H9 (cell line): ENCODE measurements around the gene HBZ. TPM values are rescaled to one million over a fixed set of nuclear protein-coding genes. Genes with fewer than 3 reads are reported as not detected.

Experiments
- DNase-seq: peaks from one replicate; pipeline ENCODE4 v3.0.0-alpha.2; 2017
- H2AFZ ChIP-seq: one replicate; pipeline ENCODE4 v1.6.1; 2013; ENCODE audit warnings: mild to moderate bottlenecking, low read length, control low read depth, moderate library complexity
- H2AK5ac ChIP-seq: 2 replicates; pipeline ENCODE4 v1.6.1; 2013; ENCODE audit warnings: low read length, control low read depth, mixed read lengths; ENCODE audit not compliant: insufficient read length
- H2BK120ac ChIP-seq: one replicate; pipeline ENCODE4 v1.6.1; 2013; ENCODE audit warnings: low read depth, mild to moderate bottlenecking, low read length, control low read depth, inconsistent platforms; ENCODE audit not compliant: poor library complexity, severe bottlenecking
- H2BK12ac ChIP-seq: 2 replicates; pipeline ENCODE4 v1.6.1; 2013; ENCODE audit warnings: low read length, control low read depth, mixed read lengths, low read depth; ENCODE audit not compliant: insufficient read length
- H2BK15ac ChIP-seq: 2 replicates; pipeline ENCODE4 v1.6.1; 2013; ENCODE audit warnings: low read depth, low read length, control low read depth
- H2BK20ac ChIP-seq: one replicate; pipeline ENCODE4 v1.6.1; 2013; ENCODE audit warnings: low read depth, mild to moderate bottlenecking, low read length, control low read depth, inconsistent platforms; ENCODE audit not compliant: poor library complexity, severe bottlenecking
- H2BK5ac ChIP-seq: 2 replicates; pipeline ENCODE4 v1.6.1; 2013; ENCODE audit warnings: low read length, control low read depth, mixed read lengths; ENCODE audit not compliant: insufficient read length
- H3K14ac ChIP-seq: 2 replicates; pipeline ENCODE4 v1.6.1; 2013; ENCODE audit warnings: low read length, control low read depth; ENCODE audit not compliant: insufficient read depth
- H3K18ac ChIP-seq: 2 replicates; pipeline ENCODE4 v1.6.1; 2013; ENCODE audit warnings: low read depth, mild to moderate bottlenecking, mixed read lengths, low read length, control low read depth; ENCODE audit not compliant: insufficient read length
- H3K23ac ChIP-seq: 2 replicates; pipeline ENCODE4 v1.6.1; 2013; ENCODE audit warnings: low read length, control low read depth, mixed read lengths, low read depth; ENCODE audit not compliant: insufficient read length
- H3K23me2 ChIP-seq: 2 replicates; pipeline ENCODE4 v1.6.1; 2013; ENCODE audit warnings: low read depth, mild to moderate bottlenecking, mixed read lengths, low read length, control low read depth; ENCODE audit not compliant: insufficient read length, poor library complexity, severe bottlenecking
- H3K27ac ChIP-seq: 2 replicates; pipeline ENCODE4 v1.5.1; 2013; ENCODE audit warnings: low read length, control low read depth, mixed read lengths, low read depth; ENCODE audit not compliant: insufficient read length
- H3K27me3 ChIP-seq: 2 replicates; pipeline ENCODE4 v1.6.1; 2013; ENCODE audit warnings: low read length, control low read depth, inconsistent platforms; ENCODE audit not compliant: insufficient read depth
- H3K4ac ChIP-seq: 2 replicates; pipeline ENCODE4 v1.6.1; 2013; ENCODE audit warnings: low read depth, mild to moderate bottlenecking, control low read depth, inconsistent platforms, low read length, moderate library complexity
- H3K4me1 ChIP-seq: 2 replicates; pipeline ENCODE4 v1.6.1; 2013; ENCODE audit warnings: low read length, control low read depth, inconsistent platforms; ENCODE audit not compliant: insufficient read depth
- H3K4me2 ChIP-seq: 2 replicates; pipeline ENCODE4 v1.6.1; 2013; ENCODE audit warnings: low read length, control low read depth, mixed read lengths; ENCODE audit not compliant: insufficient read length, insufficient read depth
- H3K56ac ChIP-seq: 2 replicates; pipeline ENCODE4 v1.6.1; 2013; ENCODE audit warnings: low read depth, mild to moderate bottlenecking, mixed read lengths, low read length, control low read depth; ENCODE audit not compliant: insufficient read length
- H3K79me1 ChIP-seq: 2 replicates; pipeline ENCODE4 v1.6.1; 2013; ENCODE audit warnings: low read depth, mild to moderate bottlenecking, moderate library complexity, low read length, control low read depth, inconsistent platforms; ENCODE audit not compliant: insufficient read depth, poor library complexity, severe bottlenecking
- H3K79me2 ChIP-seq: 2 replicates; pipeline ENCODE4 v1.6.1; 2013; ENCODE audit warnings: low read length, control low read depth, inconsistent platforms; ENCODE audit not compliant: insufficient read depth
- H3K9ac ChIP-seq: 2 replicates; pipeline ENCODE4 v1.6.1; 2013; ENCODE audit warnings: low read length, control low read depth, mixed read lengths; ENCODE audit not compliant: insufficient read length; ENCODE audit errors: extremely low read depth
- H3K9me3 ChIP-seq: one replicate; pipeline ENCODE4 v1.6.1; 2013; ENCODE audit warnings: low read depth, low read length, inconsistent platforms; ENCODE audit not compliant: control insufficient read depth
- H3T11ph ChIP-seq: one replicate; pipeline ENCODE4 v1.6.1; 2013; ENCODE audit warnings: mild to moderate bottlenecking, low read length, control low read depth, inconsistent platforms
- H4K20me1 ChIP-seq: one replicate; pipeline ENCODE4 v1.6.1; 2013; ENCODE audit not compliant: control insufficient read depth, insufficient read length, insufficient read depth
- H4K5ac ChIP-seq: 2 replicates; pipeline ENCODE4 v1.6.1; 2013; ENCODE audit warnings: low read depth, mild to moderate bottlenecking, mixed read lengths, low read length, control low read depth; ENCODE audit not compliant: insufficient read length
- H4K8ac ChIP-seq: replicated peaks from 2 replicates; pipeline ENCODE4 v1.6.1; 2013; ENCODE audit warnings: low read length, control low read depth, mixed read lengths, low read depth; ENCODE audit not compliant: insufficient read length
- H4K91ac ChIP-seq: 2 replicates; pipeline ENCODE4 v1.6.1; 2013; ENCODE audit warnings: low read depth, mild to moderate bottlenecking, moderate library complexity, mixed read lengths, low read length, control low read depth; ENCODE audit not compliant: insufficient read length
- H3K27ac Mint-ChIP-seq, 3 experiments: 2 replicates in 2 of 3; 3 replicates in 1 of 3; pipeline ENCODE4 v1.8.0; 2020 to 2021; ENCODE audit warnings: mixed read lengths in 3 of 3, mild to moderate bottlenecking in 1 of 3, moderate library complexity in 1 of 3
- H3K27me3 Mint-ChIP-seq: 2 replicates; pipeline ENCODE4 v1.8.0; 2021; ENCODE audit warnings: low read depth, mild to moderate bottlenecking, moderate library complexity, mixed read lengths
- H3K36me3 Mint-ChIP-seq, 3 experiments: 2 replicates in 2 of 3; 3 replicates in 1 of 3; pipeline ENCODE4 v1.8.0; 2020 to 2021; ENCODE audit warnings: low read depth in 3 of 3, mixed read lengths in 3 of 3; ENCODE audit not compliant: insufficient read depth in 1 of 3
- H3K4me1 Mint-ChIP-seq, 2 experiments: 2 replicates each; pipeline ENCODE4 v1.8.0; 2020; ENCODE audit warnings: mixed read lengths in 2 of 2
- H3K4me3 Mint-ChIP-seq, 2 experiments: 2 replicates in 1 of 2; 3 replicates in 1 of 2; pipeline ENCODE4 v1.8.0; 2020 to 2021; ENCODE audit warnings: mild to moderate bottlenecking in 2 of 2, mixed read lengths in 2 of 2, moderate library complexity in 1 of 2
- H3K9me3 Mint-ChIP-seq, 2 experiments: 2 replicates in 1 of 2; 3 replicates in 1 of 2; pipeline ENCODE4 v1.8.0; 2020; ENCODE audit warnings: mild to moderate bottlenecking in 2 of 2, mixed read lengths in 2 of 2, moderate library complexity in 1 of 2
- WGBS: extraction: QIAGEN DNeasy Blood & Tissue Kit; methylation state at CpG from one replicate; pipeline ENCODE4 v1.1.7; 2013; ENCODE audit warnings: missing lambda C conversion rate, low lambda C conversion rate, mixed read lengths; ENCODE audit not compliant: insufficient read length; ENCODE audit errors: extremely low coverage; 5-methylcytosine and 5-hydroxymethylcytosine counted together
- total RNA-seq: library from RNA; stranded (reverse); gene quantifications from 2 replicates; pipeline ENCODE4 v1.2.1, GENCODE V29; 2021
- TF ChIP-seq, protein P1 (sequence below): fragments of 200-600 bp; sonication (generic); conservative IDR thresholded peaks from 3 replicates; pipeline ENCODE4 v1.8.0; 2021; ENCODE audit warnings: antibody characterized with exemption, mild to moderate bottlenecking

The HBZ gene
- total RNA-seq, 1 experiment from 2014 or later: not detected

DNA sequence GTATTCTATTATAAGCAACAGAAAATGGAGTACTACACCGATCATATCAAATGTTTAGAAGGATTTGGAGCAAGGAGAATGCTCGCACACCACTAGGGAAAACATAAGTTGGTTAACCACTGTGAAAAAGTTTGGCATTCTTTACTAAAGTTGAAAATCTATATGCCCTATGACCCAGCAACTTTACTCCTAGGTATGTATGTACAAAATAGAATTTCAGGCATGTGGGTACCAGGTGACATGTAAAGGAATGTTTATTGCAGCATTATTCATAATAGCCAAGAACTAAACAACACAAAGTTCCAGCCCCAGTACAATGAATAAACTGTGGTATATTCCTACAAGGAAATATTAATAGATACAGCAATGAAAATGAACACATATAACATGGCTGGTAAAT is 5.8 kb upstream of the HBZ start:
- Histone ChIP-seq H2AK5ac (no peak overlapping the region), H3K4ac (no peak overlapping the region), H4K91ac (no peak overlapping the region), H2BK5ac (no peak overlapping the region), H4K20me1 (no peaks in the 10 kb centered on the region), H3K18ac (no peak overlapping the region), H3K27ac (no peak overlapping the region), H3K14ac (no peak overlapping the region), H3K79me2 (no peaks in the 10 kb centered on the region), H3K27me3 (no peaks in the 10 kb centered on the region; the same call in 1 of the 2 replicates), H3T11ph (no peak overlapping the region), H3K23me2 (no peaks in the 10 kb centered on the region), H3K9ac (no peak overlapping the region), H2BK15ac (no peak overlapping the region), H2BK20ac (no peak overlapping the region), H3K23ac (no peak overlapping the region), H4K5ac (no peak overlapping the region), H3K9me3 (no peaks in the 10 kb centered on the region), H3K79me1 (no peaks in the 10 kb centered on the region), H2AFZ (no peak overlapping the region), H2BK120ac (no peak overlapping the region), H4K8ac (no peak overlapping the region), H3K4me2 (no peak overlapping the region), H3K4me1 (no peaks in the 10 kb centered on the region), H3K56ac (no peak overlapping the region), H2BK12ac (no peak overlapping the region)
- Mint-ChIP-seq H3K36me3 (no peaks in the 10 kb centered on the region; a peak in 1 of 7 replicates), H3K27ac (no peak overlapping the region), H3K27me3 (peaks cover 42% of the 10 kb centered on the region), H3K4me1 (no peaks in the 10 kb centered on the region), H3K4me3 (no peak overlapping the region), H3K9me3 (no peaks in the 10 kb centered on the region)
- no CpG with 5 or more reads among the region's 2 CpGs for WGBS
- TF ChIP-seq, protein P1, sequence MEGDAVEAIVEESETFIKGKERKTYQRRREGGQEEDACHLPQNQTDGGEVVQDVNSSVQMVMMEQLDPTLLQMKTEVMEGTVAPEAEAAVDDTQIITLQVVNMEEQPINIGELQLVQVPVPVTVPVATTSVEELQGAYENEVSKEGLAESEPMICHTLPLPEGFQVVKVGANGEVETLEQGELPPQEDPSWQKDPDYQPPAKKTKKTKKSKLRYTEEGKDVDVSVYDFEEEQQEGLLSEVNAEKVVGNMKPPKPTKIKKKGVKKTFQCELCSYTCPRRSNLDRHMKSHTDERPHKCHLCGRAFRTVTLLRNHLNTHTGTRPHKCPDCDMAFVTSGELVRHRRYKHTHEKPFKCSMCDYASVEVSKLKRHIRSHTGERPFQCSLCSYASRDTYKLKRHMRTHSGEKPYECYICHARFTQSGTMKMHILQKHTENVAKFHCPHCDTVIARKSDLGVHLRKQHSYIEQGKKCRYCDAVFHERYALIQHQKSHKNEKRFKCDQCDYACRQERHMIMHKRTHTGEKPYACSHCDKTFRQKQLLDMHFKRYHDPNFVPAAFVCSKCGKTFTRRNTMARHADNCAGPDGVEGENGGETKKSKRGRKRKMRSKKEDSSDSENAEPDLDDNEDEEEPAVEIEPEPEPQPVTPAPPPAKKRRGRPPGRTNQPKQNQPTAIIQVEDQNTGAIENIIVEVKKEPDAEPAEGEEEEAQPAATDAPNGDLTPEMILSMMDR: no peak
- no peak for DNase-seq
